Measurements from ENCODE around the gene STK32A.

DNA sequence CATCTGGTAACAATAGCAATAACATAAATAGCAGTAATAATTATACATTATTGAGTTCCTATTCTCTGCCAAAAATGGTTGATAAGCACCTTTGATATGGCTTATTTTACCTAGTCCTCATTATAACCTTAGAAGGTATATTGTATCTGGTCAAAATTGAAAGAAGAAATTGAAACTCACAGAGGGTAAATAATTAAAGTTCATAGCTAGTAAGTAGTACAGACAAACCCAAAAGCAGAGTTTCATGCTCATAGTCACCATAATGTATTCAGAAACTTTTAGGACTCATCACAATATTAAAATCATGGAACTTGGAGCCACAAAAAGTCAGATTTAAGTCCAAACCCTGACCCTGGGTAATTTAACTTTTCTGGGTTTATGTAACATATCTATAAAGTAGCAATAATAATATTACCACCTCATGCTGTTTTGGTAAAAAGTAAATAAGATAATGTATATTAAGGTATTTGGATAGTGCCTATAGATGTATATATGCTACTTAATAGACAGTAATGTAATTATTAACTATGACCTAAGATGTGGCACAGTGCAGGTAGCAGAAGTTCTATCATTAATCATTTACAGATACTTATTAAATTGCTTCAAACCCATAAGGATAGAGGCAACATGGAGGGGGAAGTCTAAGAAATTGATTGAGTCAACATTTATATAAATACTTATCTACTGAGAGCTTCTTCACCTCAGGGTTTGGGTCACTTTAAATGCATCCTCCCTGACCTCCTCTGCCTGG is 32.4 kb downstream of the STK32A start:
- no peak for TF ChIP-seq EZH2phosphoT487 (IDR thresholded peaks at IDR 0.05; ENCODE audit: borderline replicate concordance, low read length)
- TF ChIP-seq, protein P1, sequence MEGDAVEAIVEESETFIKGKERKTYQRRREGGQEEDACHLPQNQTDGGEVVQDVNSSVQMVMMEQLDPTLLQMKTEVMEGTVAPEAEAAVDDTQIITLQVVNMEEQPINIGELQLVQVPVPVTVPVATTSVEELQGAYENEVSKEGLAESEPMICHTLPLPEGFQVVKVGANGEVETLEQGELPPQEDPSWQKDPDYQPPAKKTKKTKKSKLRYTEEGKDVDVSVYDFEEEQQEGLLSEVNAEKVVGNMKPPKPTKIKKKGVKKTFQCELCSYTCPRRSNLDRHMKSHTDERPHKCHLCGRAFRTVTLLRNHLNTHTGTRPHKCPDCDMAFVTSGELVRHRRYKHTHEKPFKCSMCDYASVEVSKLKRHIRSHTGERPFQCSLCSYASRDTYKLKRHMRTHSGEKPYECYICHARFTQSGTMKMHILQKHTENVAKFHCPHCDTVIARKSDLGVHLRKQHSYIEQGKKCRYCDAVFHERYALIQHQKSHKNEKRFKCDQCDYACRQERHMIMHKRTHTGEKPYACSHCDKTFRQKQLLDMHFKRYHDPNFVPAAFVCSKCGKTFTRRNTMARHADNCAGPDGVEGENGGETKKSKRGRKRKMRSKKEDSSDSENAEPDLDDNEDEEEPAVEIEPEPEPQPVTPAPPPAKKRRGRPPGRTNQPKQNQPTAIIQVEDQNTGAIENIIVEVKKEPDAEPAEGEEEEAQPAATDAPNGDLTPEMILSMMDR (IDR thresholded peaks at IDR 0.05; ENCODE audit: low read depth, low read length, poor library complexity, severe bottlenecking), result no peak

Data from DOHH2 (cell line).